IMR-90 (cell line): ENCODE measurements around the gene HADH.

Source experiments
- BHLHE40 ChIP-seq: fragments of 150-350 bp; IDR thresholded peaks from 2 replicates; pipeline ENCODE4 v1.6.1; 2016; ENCODE audit warnings: mild to moderate bottlenecking, low read depth, low read length
- CEBPB ChIP-seq: IDR thresholded peaks from 2 replicates; pipeline ENCODE4 v1.6.1; 2012; ENCODE audit warnings: low read depth, low read length, improper control_type of control experiment
- ELK1 ChIP-seq: fragments of 150-350 bp; IDR thresholded peaks from 2 replicates; pipeline ENCODE4 v1.6.1; 2016; ENCODE audit warnings: low read depth, mild to moderate bottlenecking, low read length, moderate library complexity, borderline replicate concordance
- FOS ChIP-seq: fragments of 150-350 bp; IDR thresholded peaks from 2 replicates; pipeline ENCODE4 v1.6.1; 2016; ENCODE audit warnings: low read depth, low read length
- MAZ ChIP-seq: IDR thresholded peaks from 2 replicates; pipeline ENCODE4 v1.6.1; 2012; ENCODE audit warnings: low read depth, mild to moderate bottlenecking, low read length, improper control_type of control experiment, moderate library complexity, borderline replicate concordance
- MXI1 ChIP-seq: IDR thresholded peaks from 2 replicates; pipeline ENCODE4 v1.6.1; 2012; ENCODE audit warnings: low read depth, mild to moderate bottlenecking, low read length, moderate library complexity, borderline replicate concordance
- NFE2L2 ChIP-seq: fragments of 150-350 bp; IDR thresholded peaks from 2 replicates; pipeline ENCODE4 v1.6.1; 2016; ENCODE audit warnings: low read depth, mild to moderate bottlenecking, low read length
- POLR2A ChIP-seq: IDR thresholded peaks from 2 replicates; pipeline ENCODE4 v1.6.1; 2012; ENCODE audit warnings: mild to moderate bottlenecking, low read depth, low read length
- RAD21 ChIP-seq: IDR thresholded peaks from 2 replicates; pipeline ENCODE4 v1.6.1; 2012; ENCODE audit warnings: low read length, improper control_type of control experiment
- RFX5 ChIP-seq: IDR thresholded peaks from 2 replicates; pipeline ENCODE4 v1.8.0; 2012; ENCODE audit warnings: low read depth, mild to moderate bottlenecking, low read length, moderate library complexity
- SMC3 ChIP-seq: fragments of 150-350 bp; IDR thresholded peaks from 2 replicates; pipeline ENCODE4 v1.6.1; 2016; ENCODE audit warnings: low read depth, mild to moderate bottlenecking, antibody characterized with exemption, low read length, moderate library complexity
- USF2 ChIP-seq: fragments of 150-350 bp; IDR thresholded peaks from 2 replicates; pipeline ENCODE4 v1.6.1; 2017; ENCODE audit warnings: mild to moderate bottlenecking, antibody characterized with exemption, low read length, low read depth
- TF ChIP-seq, protein P1 (sequence below): conservative IDR thresholded peaks from 2 replicates; pipeline ENCODE4 v1.5.1; 2012; ENCODE audit warnings: mild to moderate bottlenecking, low read depth, low read length, improper control_type of control experiment

GRCh38 chr4:108024085-108024877, 34.6 kb downstream of the HADH start:
- TF ChIP-seq, protein P1, sequence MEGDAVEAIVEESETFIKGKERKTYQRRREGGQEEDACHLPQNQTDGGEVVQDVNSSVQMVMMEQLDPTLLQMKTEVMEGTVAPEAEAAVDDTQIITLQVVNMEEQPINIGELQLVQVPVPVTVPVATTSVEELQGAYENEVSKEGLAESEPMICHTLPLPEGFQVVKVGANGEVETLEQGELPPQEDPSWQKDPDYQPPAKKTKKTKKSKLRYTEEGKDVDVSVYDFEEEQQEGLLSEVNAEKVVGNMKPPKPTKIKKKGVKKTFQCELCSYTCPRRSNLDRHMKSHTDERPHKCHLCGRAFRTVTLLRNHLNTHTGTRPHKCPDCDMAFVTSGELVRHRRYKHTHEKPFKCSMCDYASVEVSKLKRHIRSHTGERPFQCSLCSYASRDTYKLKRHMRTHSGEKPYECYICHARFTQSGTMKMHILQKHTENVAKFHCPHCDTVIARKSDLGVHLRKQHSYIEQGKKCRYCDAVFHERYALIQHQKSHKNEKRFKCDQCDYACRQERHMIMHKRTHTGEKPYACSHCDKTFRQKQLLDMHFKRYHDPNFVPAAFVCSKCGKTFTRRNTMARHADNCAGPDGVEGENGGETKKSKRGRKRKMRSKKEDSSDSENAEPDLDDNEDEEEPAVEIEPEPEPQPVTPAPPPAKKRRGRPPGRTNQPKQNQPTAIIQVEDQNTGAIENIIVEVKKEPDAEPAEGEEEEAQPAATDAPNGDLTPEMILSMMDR: no peak
- TF ChIP-seq POLR2A (no peak), RFX5 (no peak), USF2 (no peak), SMC3 (no peak), NFE2L2 (peak; percentile 67), CEBPB (no peak), RAD21 (no peak), MAZ (no peak), BHLHE40 (no peak), ELK1 (no peak), FOS (no peak), MXI1 (no peak)
